H1 (cell line): ENCODE results near the gene GLCE. TPM values are rescaled to one million over a fixed set of nuclear protein-coding genes. Genes with fewer than 3 reads are reported as not detected.
"Not testable (repeated sequence)": the region's sequence is repeated elsewhere in the genome, so short reads cannot be mapped to it uniquely, and the experiment has no call there.

Source experiments
- CTCF ChIA-PET: fragments of 300-600 bp; sonication (Branson Sonifier 250); formaldehyde crosslinking; loops from one replicate; lab custom pipeline; 2021; ENCODE audit not compliant: partially characterized antibody; lab: Charles Lee
- POLR2A ChIA-PET: fragments of 300-600 bp; sonication (Branson Sonifier 250); formaldehyde crosslinking; loops from one replicate; lab custom pipeline; 2021; ENCODE audit warnings: inconsistent platforms; ENCODE audit not compliant: partially characterized antibody; lab: Charles Lee
- DNase-seq, 2 experiments: peaks; one replicate each; pipeline versions ENCODE4 v3.0.0 to v3.0.0-alpha.2; 2010 to 2022; ENCODE audit warnings: low spot score in 2 of 2, low read depth in 1 of 2, mixed read lengths in 1 of 2
- FAIRE-seq: peaks from 2 replicates; lab custom pipeline; 2011; peaks lifted over from hg19 to GRCh38; lab: Jason Lieb, UNC
- H2AFZ ChIP-seq: 2 replicates; pipeline ENCODE4 v1.8.1; 2012; ENCODE audit warnings: low read length, inconsistent platforms
- H2AK5ac ChIP-seq: 2 replicates; pipeline ENCODE4 v1.6.1; 2013; ENCODE audit warnings: low read depth, low read length
- H2BK120ac ChIP-seq: replicated peaks from 2 replicates; pipeline ENCODE3; 2013; ENCODE audit warnings: low read depth, low read length, inconsistent platforms
- H2BK12ac ChIP-seq: 2 replicates; pipeline ENCODE4 v1.6.1; 2013; ENCODE audit warnings: low read depth, low read length
- H2BK15ac ChIP-seq: 2 replicates; pipeline ENCODE4 v1.6.1; 2013; ENCODE audit warnings: low read length
- H2BK20ac ChIP-seq: 2 replicates; pipeline ENCODE4 v1.6.1; 2013; ENCODE audit warnings: low read length
- H2BK5ac ChIP-seq: 2 replicates; pipeline ENCODE4 v1.6.1; 2013; ENCODE audit warnings: low read depth, low read length
- H3K14ac ChIP-seq: 2 replicates; pipeline ENCODE4 v1.6.1; 2013; ENCODE audit warnings: inconsistent platforms; ENCODE audit not compliant: insufficient read length
- H3K18ac ChIP-seq: 2 replicates; pipeline ENCODE4 v1.6.1; 2013; ENCODE audit warnings: low read length; ENCODE audit errors: extremely low read depth
- H3K23ac ChIP-seq: 2 replicates; pipeline ENCODE4 v1.6.1; 2013; ENCODE audit warnings: inconsistent platforms; ENCODE audit not compliant: insufficient read length
- H3K23me2 ChIP-seq: 2 replicates; pipeline ENCODE4 v1.6.1; 2013; ENCODE audit warnings: low read depth, low read length
- H3K27ac ChIP-seq: 2 replicates; pipeline ENCODE4 v1.6.1; 2011; ENCODE audit warnings: low read depth, low read length, inconsistent platforms
- H3K27me3 ChIP-seq, 4 experiments: replicated peaks in 1 of 4; 1 replicate in 1 of 4; 2 replicates in 3 of 4; pipeline versions ENCODE4 v1.6.1 to v1.8.1; 2011 to 2013; ENCODE audit warnings: low read length in 3 of 4, mild to moderate bottlenecking in 3 of 4, inconsistent platforms in 2 of 4, mixed read lengths in 2 of 4, moderate library complexity in 1 of 4; ENCODE audit not compliant: control insufficient read depth in 3 of 4, insufficient read depth in 3 of 4; ENCODE audit errors: extremely low read depth in 1 of 4
- H3K36me3 ChIP-seq, 4 experiments: 2 replicates each; pipeline versions ENCODE4 v1.6.1 to v1.8.1; 2011 to 2013; ENCODE audit warnings: mild to moderate bottlenecking in 4 of 4, low read length in 3 of 4, moderate library complexity in 2 of 4, control low read depth in 1 of 4, inconsistent platforms in 1 of 4; ENCODE audit not compliant: insufficient read depth in 4 of 4, control insufficient read depth in 2 of 4
- H3K4ac ChIP-seq: replicated peaks from 2 replicates; pipeline ENCODE3; 2013; ENCODE audit warnings: low read length, low read depth, mixed read lengths, inconsistent platforms; ENCODE audit not compliant: insufficient read length
- H3K4me1 ChIP-seq, 4 experiments: replicated peaks in 1 of 4; 1 replicate in 1 of 4; 2 replicates in 3 of 4; pipeline versions ENCODE4 v1.6.1 to v1.8.1; 2011 to 2013; ENCODE audit warnings: low read length in 3 of 4, inconsistent platforms in 2 of 4, mixed read lengths in 1 of 4; ENCODE audit not compliant: insufficient read depth in 4 of 4, control insufficient read depth in 3 of 4
- H3K4me2 ChIP-seq, 2 experiments: 2 replicates each; pipeline versions ENCODE4 v1.6.1 to v1.8.1; 2011 to 2013; ENCODE audit warnings: low read depth in 2 of 2, low read length in 2 of 2, control low read depth in 1 of 2, inconsistent platforms in 1 of 2, mild to moderate bottlenecking in 1 of 2; ENCODE audit not compliant: insufficient read depth in 1 of 2
- H3K4me3 ChIP-seq, 4 experiments: fragments of 200-600, 300-600 bp in 1 of 4; sonication (generic), shearing (Covaris generic), sonication (Bioruptor Twin) in 1 of 4; 2 replicates each; pipeline versions ENCODE4 v1.5.1 to v1.8.1; 2011 to 2016; ENCODE audit warnings: low read length in 4 of 4, low read depth in 3 of 4, control low read depth in 2 of 4, inconsistent platforms in 2 of 4, mild to moderate bottlenecking in 2 of 4, mixed read lengths in 1 of 4, moderate library complexity in 1 of 4; ENCODE audit not compliant: insufficient read depth in 2 of 4; ENCODE audit errors: extremely low read depth in 1 of 4
- H3K56ac ChIP-seq: replicated peaks from 2 replicates; pipeline ENCODE3; 2013; ENCODE audit warnings: low read depth, mild to moderate bottlenecking, mixed read lengths, low read length, inconsistent platforms; ENCODE audit not compliant: insufficient read length
- H3K79me1 ChIP-seq: 2 replicates; pipeline ENCODE4 v1.6.1; 2013; ENCODE audit warnings: low read depth, low read length, control low read depth
- H3K79me2 ChIP-seq, 2 experiments: 2 replicates each; pipeline versions ENCODE4 v1.6.1 to v1.8.1; 2012 to 2013; ENCODE audit warnings: low read length in 2 of 2, mild to moderate bottlenecking in 2 of 2, inconsistent platforms in 1 of 2; ENCODE audit not compliant: insufficient read depth in 2 of 2, control insufficient read depth in 1 of 2
- H3K9ac ChIP-seq, 4 experiments: replicated peaks in 1 of 4; 1 replicate in 1 of 4; 2 replicates in 3 of 4; pipeline versions ENCODE4 v1.6.1 to v1.8.1; 2011 to 2013; ENCODE audit warnings: low read depth in 3 of 4, low read length in 3 of 4, control low read depth in 2 of 4, mild to moderate bottlenecking in 2 of 4, moderate library complexity in 2 of 4, inconsistent platforms in 1 of 4; ENCODE audit errors: extremely low read depth in 1 of 4
- H3K9me3 ChIP-seq, 2 experiments: 2 replicates each; pipeline versions ENCODE4 v1.6.1 to v1.8.1; 2012 to 2013; ENCODE audit warnings: mild to moderate bottlenecking in 2 of 2, moderate library complexity in 2 of 2, control low read depth in 1 of 2, inconsistent platforms in 1 of 2, low read depth in 1 of 2, low read length in 1 of 2, mixed read lengths in 1 of 2; ENCODE audit not compliant: insufficient read depth in 2 of 2
- H4K20me1 ChIP-seq, 2 experiments: replicated peaks in 1 of 2; 2 replicates each; pipeline versions ENCODE3 to v1.8.1; 2011 to 2013; ENCODE audit warnings: inconsistent platforms in 2 of 2, low read length in 2 of 2, mild to moderate bottlenecking in 1 of 2; ENCODE audit not compliant: insufficient read depth in 2 of 2, control insufficient read depth in 1 of 2
- H4K5ac ChIP-seq: 2 replicates; pipeline ENCODE4 v1.6.1; 2013; ENCODE audit warnings: low read length, low read depth, mixed read lengths, inconsistent platforms; ENCODE audit not compliant: insufficient read length
- H4K8ac ChIP-seq: 2 replicates; pipeline ENCODE4 v1.8.0; 2013; ENCODE audit warnings: mild to moderate bottlenecking, moderate library complexity, low read length, inconsistent platforms; ENCODE audit not compliant: insufficient read depth; ENCODE audit errors: extremely low read depth
- H4K91ac ChIP-seq: replicated peaks from 2 replicates; pipeline ENCODE3; 2013; ENCODE audit warnings: low read length, mixed read lengths, inconsistent platforms; ENCODE audit not compliant: insufficient read length
- WGBS, 2 experiments: shearing (Covaris generic) in 1 of 2; methylation state at CpG; one replicate each; pipeline versions ENCODE4 v1.1.6 to v1.1.7; 2013 to 2015; ENCODE audit warnings: low lambda C conversion rate in 2 of 2, mixed read lengths in 2 of 2, inconsistent platforms in 1 of 2, low coverage in 1 of 2, missing lambda C conversion rate in 1 of 2; ENCODE audit not compliant: insufficient replicate concordance in 2 of 2, insufficient coverage in 1 of 2, insufficient read length in 1 of 2; ENCODE audit errors: extremely low coverage in 1 of 2, missing lambda C conversion rate in 1 of 2; 5-methylcytosine and 5-hydroxymethylcytosine counted together
- polyA plus RNA-seq, 7 experiments: library from polyadenylated mRNA; depleted of rRNA in 3 of 7; stranded (reverse) in 5 of 7; unstranded in 2 of 7; fragments of >200 nt in 5 of 7; fragments of 200-250 nt in 2 of 7; gene quantifications; 1 replicate in 5 of 7; 2 replicates in 1 of 7; 4 replicates in 1 of 7; pipeline versions ENCODE4 v1.2.1 to v1.2.3, GENCODE V29; 2011 to 2013; ENCODE audit warnings: missing spikeins in 2 of 7, mixed read lengths in 2 of 7
- total RNA-seq: library from RNA; stranded (reverse); fragmentation: NEBNext Ultra II Directional; extraction: Animal tissue kit (Norgen Biotek cat#: 25700); gene quantifications from 2 replicates; pipeline ENCODE4 v1.2.1, GENCODE V29; 2021

GLCE gene
- total and polyA plus RNA-seq, 2 of the 8 experiments (the other 6 are each of a cell fraction or from before 2014, with no cell fraction given) = 17.1 to 22.7 TPM

DNA sequence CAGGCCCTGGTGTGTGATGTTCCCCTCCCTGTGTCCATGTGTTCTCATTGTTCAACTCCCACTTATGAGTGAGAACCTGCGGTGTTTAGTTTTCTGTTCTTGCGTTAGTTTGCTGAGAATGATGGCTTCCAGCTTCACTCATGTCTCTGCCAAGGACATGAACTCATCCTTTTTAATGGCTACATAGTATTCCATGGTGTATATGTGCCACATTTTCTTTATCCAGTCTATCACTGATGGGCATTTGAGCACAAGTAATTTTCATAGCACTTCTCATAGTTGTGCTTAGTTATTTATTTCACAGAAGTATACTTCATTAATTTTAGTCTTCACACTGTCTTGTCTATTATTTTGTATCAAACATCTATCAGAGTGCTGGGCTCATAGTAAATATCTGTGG is 6.8 kb upstream of the GLCE start:
- H4K20me1 ChIP-seq, H2BK15ac ChIP-seq, H3K23me2 ChIP-seq, H3K18ac ChIP-seq, H3K36me3 ChIP-seq, H3K14ac ChIP-seq, H3K4me3 ChIP-seq, H3K79me2 ChIP-seq, H3K4me2 ChIP-seq, H3K79me1 ChIP-seq, H4K5ac ChIP-seq, H3K23ac ChIP-seq, POLR2A ChIA-PET, H2AK5ac ChIP-seq, H2BK20ac ChIP-seq, H2BK120ac ChIP-seq, H3K27me3 ChIP-seq, DNase-seq, H2BK5ac ChIP-seq, H3K4me1 ChIP-seq, H4K8ac ChIP-seq, H3K4ac ChIP-seq, H2AFZ ChIP-seq, H3K9ac ChIP-seq, H3K27ac ChIP-seq, H3K9me3 ChIP-seq, H4K91ac ChIP-seq, H3K56ac ChIP-seq, FAIRE-seq, H2BK12ac ChIP-seq: not testable (repeated sequence)
- CTCF ChIA-PET = interaction anchor here (2.0 kb wide), 1 partner anchor 12 kb away, joined by 6 read pairs; no protein-coding TSS in a partner anchor
- 100% methylated on average over 2 of the region's 2 CpGs; no CpG with 5 or more reads in 1 of the 2 experiments for WGBS, 2 experiments
